GM21737 (cell line): Measurements from ENCODE around the gene PCYT1B.
"Not testable (repeated sequence)": the region's sequence is repeated elsewhere in the genome, so short reads cannot be mapped to it uniquely, and the experiment has no call there.

Experiments used
- ATAC-seq: cut with Tn5 transposase; IDR thresholded peaks from one replicate; pipeline ENCODE4 v1.9.1; 2021; ENCODE audit warnings: mild to moderate bottlenecking, moderate library complexity; ENCODE audit not compliant: unreplicated experiment

Gene PCYT1B

GRCh38 chrX:24647257-24648058 lies at the start of gene PCYT1B:
TSS of gene PCYT1B (minus strand) at chrX:24647347. CDS start at chrX:24647105, 242 bp downstream.
- ATAC-seq: no peak

GRCh38 chrX:24696294-24696693 lies 49.1 kb upstream of the PCYT1B start:
- ATAC-seq: no peak

GRCh38 chrX:24694825-24695224 lies 47.7 kb upstream of the PCYT1B start:
- no peak for ATAC-seq

GRCh38 chrX:24693453-24694202 lies 46.5 kb upstream of the PCYT1B start, which contains the start of gene POLA1:
TSS of gene POLA1 (plus strand) at chrX:24693918. CDS start at chrX:24693962, 44 bp downstream.
- ATAC-seq: peak; percentile 97

- ATAC-seq: no peak
Measured at GRCh38 chrX:24692305-24692704, 45.2 kb upstream of the PCYT1B start.

- ATAC-seq: no peak
Measured at GRCh38 chrX:24684048-24684447, 36.9 kb upstream of the PCYT1B start.

GRCh38 chrX:24682739-24683432 lies 35.7 kb upstream of the PCYT1B start:
- no peak for ATAC-seq

GRCh38 chrX:24676403-24677024 lies 29.4 kb upstream of the PCYT1B start:
- no peak for ATAC-seq

- ATAC-seq: no peak
Measured at GRCh38 chrX:24673424-24673823, 26.3 kb upstream of the PCYT1B start.

GRCh38 chrX:24672701-24673190 lies 25.6 kb upstream of the PCYT1B start:
- no peak for ATAC-seq

GRCh38 chrX:24668111-24668510 lies 21.0 kb upstream of the PCYT1B start:
- ATAC-seq: no peak

- ATAC-seq: no peak
Measured at GRCh38 chrX:24662352-24662751, 15.2 kb upstream of the PCYT1B start.

GRCh38 chrX:24661292-24661691 lies 14.1 kb upstream of the PCYT1B start:
- no peak for ATAC-seq

GRCh38 chrX:24659646-24660045 lies 12.5 kb upstream of the PCYT1B start:
- no peak for ATAC-seq

- ATAC-seq: no peak
Measured at GRCh38 chrX:24659106-24659505, 12.0 kb upstream of the PCYT1B start.

- no peak for ATAC-seq
Measured at GRCh38 chrX:24658421-24658820, 11.3 kb upstream of the PCYT1B start.

- ATAC-seq: no peak
Measured at GRCh38 chrX:24657671-24658386, 10.7 kb upstream of the PCYT1B start.

GRCh38 chrX:24655679-24656078 lies 8.5 kb upstream of the PCYT1B start:
- not testable (repeated sequence) for ATAC-seq

- ATAC-seq: no peak
Measured at GRCh38 chrX:24651783-24652182, 4.6 kb upstream of the PCYT1B start.

GRCh38 chrX:24648495-24648894 lies 1.3 kb upstream of the PCYT1B start:
- no peak for ATAC-seq
